HS-5 (cell line): ENCODE measurements around the gene CD55.
"Not testable (repeated sequence)": the region's sequence is repeated elsewhere in the genome, so short reads cannot be mapped to it uniquely, and the experiment has no call there.

Experiments used
- DNase-seq: peaks from one replicate; pipeline ENCODE4 v3.0.0-alpha.2; 2012; ENCODE audit warnings: low read depth

The CD55 gene

DNA sequence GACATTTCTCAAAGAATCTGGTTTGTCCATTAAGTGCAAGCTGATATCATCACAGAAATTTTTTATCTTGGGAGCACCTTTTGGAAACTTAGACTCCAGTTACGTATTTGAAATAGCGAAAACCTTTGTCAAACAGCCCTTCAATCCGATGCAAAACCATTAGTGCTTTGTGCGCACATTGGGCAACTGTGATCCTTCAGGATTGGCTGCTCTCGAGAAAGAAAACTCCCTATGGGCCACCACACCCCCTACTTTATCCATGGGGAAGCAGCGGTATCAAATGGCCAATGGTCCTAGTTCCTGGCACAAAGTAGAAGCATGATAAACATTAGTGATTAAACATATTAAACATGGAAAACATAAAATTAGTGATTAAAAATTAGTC, 16.0 kb upstream of the CD55 start:
- no peak for DNase-seq

DNA sequence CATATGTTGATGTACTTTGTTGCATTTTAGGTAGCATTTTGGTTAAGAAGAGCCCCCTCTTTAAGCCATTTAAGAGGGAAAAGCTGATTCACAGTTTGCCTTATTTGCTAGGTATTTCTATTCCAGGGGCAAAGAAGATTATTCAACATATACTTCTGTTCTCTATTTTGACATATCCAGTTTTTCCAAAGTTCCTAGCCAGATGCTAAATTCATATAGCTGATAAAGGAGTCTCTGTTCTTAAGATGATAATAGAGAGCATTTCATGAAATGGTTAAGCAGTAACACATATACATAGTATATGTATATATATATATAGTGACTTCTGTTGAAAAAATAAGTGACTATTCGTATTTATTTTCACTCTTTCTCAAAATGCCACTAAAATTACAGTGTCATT, 15.5 kb upstream of the CD55 start:
- DNase-seq, result no peak

- no peak for DNase-seq
Observed at GRCh38 chr1:207306603-207307002, 14.9 kb upstream of the CD55 start.

GRCh38 chr1:207308451-207309190, 12.9 kb upstream of the CD55 start:
- no peak for DNase-seq

GRCh38 chr1:207309745-207310273, 11.7 kb upstream of the CD55 start:
- peak; percentile 72 for DNase-seq

DNA sequence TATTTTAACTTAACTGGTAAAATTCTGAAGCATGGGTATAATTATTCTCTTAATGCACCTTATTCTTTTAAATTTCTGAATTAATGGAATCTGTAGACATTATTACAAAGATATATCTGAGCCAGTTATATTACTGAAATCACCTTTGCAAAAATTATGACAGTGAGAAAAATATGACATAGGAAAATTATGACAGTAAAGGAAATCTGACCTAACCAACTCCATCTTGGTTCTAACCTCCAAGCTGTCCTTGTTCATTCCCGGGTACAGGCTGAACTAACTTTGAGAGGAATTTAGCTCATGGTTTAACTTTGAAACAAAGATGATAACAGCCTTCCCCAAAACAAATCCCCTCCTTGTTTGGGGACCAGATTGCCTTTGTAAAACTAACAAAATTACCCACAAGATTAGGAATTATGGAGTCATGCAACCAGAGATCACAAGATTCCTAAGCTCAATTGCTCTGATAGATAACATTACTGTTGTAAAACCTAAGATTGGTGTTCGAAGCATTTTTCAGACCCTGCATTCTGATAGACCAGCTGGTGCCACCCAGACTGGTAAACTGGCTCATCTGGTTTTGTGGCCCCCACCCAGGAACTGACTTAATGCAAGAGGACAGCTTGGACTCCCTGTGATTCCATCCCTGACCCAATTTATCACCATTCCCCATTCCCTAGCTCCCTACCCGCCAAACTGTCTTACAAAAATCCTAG, 9.4 kb upstream of the CD55 start:
- no peak for DNase-seq

DNA sequence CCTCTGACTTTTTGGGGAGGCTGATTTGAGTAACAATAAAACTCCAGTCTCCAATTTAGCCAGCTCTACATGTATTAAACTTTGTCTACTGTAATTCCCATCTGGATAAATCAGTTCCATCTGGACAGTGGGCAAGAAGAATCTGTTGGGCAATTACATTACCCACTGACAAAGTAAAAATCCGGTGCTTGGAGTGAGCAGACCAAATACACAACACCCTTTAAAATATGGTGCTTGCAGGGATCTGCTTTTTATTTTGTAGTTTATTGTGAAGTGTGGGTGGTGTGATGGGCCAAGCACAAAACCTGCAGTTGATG, 8.9 kb upstream of the CD55 start:
- DNase-seq, result no peak

DNA sequence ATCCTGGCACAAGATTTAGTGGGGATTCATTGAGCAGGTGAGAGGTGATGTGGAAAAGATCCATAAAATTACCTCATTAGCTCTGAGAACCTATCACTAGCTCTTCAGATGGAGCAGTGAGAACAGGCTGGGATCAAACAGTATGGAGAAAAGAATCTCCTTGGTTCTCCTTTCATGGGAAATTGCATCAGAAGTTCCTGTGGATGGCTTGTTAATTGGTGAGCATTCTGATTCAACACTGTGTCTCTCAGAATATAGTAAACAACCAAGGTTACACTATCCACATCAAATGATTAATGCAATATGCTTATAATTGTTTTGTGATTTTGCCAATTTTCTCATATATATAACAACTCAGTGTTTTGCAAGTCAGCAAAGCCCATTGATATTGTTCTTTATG, 8.3 kb upstream of the CD55 start:
- no peak for DNase-seq

DNA sequence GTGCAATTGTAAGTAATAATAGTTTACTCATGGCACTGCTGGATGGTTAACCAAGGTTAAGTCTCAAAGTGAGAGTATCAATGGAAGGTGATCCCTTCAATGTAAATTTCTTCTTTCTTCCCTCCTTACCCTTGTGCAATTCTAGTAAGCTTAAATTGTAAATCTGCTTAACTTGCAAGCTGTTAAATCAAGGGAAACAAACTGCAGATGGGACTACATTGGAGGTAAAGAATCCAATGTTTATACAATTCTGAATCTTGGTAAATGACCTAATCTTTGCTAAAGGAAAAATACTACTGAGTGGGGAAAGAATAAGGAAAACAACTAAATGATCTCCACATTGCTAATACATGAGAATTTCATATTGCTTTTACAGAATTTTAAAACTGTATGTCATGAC, 6.7 kb upstream of the CD55 start:
- no peak for DNase-seq

DNA sequence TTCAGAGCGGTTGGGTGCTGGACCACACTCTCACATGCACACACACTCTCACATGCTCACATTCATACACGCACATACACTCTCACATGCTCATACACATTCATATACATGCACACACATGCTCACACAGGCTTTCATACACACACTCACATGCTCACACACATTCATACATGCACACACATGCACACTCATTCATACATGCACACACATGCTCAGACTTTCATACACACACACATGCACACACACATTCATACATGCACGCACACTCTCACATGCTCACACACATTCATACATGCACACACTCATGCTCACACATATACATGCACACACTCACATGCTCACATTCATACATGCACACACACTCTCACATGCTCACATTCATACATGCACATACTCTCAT, 6.0 kb upstream of the CD55 start:
- DNase-seq, result no peak

GRCh38 chr1:207316141-207316540, 5.3 kb upstream of the CD55 start:
- DNase-seq, result no peak

- DNase-seq, result no peak
Observed at GRCh38 chr1:207316622-207317391, 4.7 kb upstream of the CD55 start.

DNA sequence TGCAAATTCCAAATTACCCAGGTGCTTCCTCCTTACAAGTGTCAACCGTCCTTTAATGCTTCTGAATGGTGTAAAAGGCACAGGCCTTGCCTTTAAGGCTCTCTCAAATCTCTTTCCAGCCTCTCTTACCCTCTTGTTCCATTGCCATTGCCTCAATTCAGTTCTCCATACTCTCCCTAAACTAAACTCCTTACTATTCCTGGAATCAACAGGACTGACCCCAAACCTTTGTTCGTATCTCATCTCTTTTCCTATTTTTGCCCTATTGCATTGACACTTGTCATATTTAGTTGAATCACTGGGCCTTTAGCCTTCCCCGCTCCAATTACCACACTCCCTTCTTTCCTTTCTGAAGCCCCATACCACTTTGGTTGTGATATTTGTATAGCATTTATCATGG, 3.9 kb upstream of the CD55 start:
- DNase-seq, result no peak

DNA sequence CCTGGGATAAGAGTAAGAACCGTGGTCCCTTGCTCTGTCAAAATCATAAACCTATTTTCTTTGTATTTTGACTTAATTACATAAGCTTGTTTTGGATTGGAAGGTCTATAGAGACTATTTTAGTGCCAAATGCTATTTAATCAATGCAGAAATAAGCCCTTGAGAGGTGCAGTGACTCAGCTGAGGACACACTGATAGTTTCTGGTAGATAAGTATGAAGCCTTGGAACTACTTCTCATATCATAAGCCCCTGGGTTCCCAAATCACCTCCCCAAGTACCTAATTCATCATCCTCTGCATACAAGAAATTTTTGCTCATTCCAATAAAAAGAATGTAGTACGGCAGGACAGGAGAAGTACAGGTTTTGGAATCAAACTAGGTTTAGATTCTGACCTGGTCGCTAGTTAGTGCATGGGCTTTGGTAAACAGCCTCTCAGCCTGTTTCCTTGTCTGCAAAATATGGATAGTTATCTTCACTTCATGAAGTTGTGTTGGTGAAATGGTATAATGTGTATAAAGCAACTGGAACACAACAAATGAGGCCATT, 3.3 kb upstream of the CD55 start:
- no peak for DNase-seq

DNA sequence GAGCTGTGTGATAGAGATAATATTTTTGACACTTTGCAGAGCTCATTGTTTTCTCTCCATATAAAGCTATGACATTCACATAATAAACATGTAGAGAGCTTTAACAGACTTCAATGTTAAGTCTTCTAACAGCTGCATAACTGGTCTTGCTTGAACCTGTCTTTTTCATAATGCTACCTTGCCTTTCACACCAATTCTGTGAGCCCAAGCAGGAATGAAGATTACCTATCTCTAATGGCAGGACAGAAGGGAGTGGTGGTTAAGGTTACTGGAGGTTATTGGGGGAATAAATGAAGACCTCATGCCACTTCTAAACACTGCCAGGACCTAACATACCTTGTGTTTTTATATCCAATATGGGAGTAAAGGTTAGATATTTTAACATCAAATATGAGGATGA, 2.3 kb upstream of the CD55 start:
- DNase-seq, result no peak

DNA sequence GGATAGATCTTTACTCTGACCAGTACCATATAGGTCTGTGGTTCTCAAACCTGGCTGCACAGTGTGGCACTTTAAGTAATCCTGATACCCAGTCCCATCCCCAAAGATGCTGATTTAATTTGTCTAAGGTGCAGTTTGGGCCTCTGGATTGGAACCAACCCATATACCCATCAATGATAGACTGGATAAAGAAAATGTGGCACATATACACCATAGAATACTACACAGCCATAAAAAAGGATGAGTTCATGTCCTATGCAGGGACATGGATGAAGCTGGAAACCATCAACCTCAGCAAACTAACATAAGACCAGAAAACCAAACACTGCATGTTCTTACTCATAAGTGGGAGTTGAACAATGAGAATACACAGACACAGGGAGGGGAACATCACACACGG, 1.4 kb upstream of the CD55 start:
- DNase-seq, result not testable (repeated sequence)

DNA sequence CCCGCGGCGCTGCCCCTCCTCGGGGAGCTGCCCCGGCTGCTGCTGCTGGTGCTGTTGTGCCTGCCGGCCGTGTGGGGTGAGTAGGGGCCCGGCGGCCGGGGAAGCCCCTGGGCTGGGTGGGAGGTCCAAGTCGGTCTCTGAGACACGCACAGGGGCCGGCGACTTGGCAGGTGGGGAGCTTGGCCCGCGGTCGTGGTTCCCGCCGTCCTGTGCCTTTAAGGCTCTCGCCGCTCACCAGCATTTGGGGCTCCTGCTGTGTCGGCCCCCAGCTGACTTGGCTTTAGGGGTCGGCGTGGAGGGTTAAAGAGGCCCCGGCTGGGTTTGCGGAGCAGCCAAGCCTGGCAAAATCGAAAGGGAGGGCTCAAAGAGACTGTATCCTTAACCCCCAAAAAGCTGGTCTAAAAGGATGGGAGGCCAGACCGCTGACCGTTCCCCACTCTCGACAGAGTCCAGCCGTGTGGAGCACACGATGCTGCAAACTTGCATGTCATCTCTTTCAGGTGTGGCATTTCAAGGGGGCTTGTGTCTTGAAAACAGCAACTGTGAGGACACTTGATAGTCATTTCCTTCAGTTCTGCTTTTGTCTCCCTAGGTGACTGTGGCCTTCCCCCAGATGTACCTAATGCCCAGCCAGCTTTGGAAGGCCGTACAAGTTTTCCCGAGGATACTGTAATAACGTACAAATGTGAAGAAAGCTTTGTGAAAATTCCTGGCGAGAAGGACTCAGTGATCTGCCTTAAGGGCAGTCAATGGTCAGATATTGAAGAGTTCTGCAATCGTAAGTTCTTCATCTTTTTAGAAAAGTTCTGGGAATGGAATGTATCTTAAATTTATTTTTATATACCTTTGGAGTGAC, 540 bp downstream of the CD55 start:
- no peak for DNase-seq

GRCh38 chr1:207323425-207324225, 2.1 kb downstream of the CD55 start:
- no peak for DNase-seq

DNA sequence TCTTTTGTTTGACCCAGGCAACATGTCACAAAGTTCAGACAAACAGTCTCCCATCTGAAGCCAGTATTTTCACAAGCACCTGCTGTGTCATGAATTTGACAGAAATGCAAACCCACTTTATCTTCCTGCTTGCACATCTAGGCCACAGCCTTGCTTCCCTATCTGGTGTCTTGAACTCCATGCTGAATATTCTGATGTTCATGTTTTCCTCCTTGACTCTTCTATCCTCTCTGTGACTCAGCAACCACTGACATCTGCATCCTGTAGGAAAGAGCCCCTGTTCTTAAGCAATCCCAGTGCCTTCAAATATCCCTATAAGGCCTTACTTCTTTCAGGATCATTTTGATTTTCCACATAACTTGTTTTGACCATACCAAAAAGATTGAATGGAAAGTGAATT, 6.5 kb downstream of the CD55 start:
- DNase-seq, result no peak

DNA sequence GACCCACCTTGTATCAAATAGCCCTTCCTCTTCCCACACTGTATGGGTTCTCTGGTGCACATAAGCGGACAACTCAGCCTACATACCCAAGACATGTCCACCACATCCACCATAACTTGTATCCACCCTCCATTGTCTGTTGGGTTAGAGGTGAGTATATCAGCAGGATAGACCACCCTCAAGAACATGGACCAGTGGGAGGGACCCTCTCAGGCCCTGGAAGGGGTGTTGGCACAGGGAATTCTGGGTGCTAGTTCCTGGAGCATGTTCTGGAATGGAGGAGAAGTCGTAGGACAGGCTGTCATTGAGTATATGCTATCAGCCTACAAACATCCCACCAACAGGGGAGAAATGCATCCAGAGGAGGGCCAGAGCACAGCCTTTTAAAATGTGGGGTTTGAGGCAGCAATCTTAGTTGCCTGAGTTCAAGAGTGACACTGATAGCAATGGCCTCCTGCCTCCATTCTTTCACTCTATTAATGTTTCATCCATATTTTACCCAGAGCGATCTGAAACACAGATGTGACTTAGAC, 7.5 kb downstream of the CD55 start:
- DNase-seq, result no peak

DNA sequence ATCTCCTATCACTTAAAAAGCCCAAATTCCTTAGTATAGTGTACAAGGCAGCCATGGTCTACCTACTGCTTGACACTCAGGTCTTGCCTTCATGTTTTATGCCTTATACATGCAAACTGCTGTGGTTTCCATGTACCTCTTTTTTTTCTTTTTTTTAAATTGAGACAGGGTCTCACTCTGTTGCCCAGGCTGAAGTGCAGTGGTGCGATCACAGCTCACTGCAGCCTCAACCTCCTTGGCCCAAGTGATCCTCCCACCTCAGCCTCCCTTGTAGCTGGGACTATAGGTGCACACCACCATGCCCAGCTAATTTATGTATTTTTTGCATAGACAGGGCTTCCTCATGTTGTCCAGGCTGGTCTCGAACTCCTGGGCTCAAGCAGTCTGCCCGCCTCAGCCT, 8.0 kb downstream of the CD55 start:
- DNase-seq, result no peak
